Measurements from ENCODE around the gene CAMKMT. TPM values are rescaled to one million over a fixed set of nuclear protein-coding genes. Genes with fewer than 3 reads are reported as not detected.

The CAMKMT gene
- total and polyA plus RNA-seq, 2 donors (not counting 1 experiment from before 2014, with no cell fraction given), result 6.2 to 23.3 TPM

DNA sequence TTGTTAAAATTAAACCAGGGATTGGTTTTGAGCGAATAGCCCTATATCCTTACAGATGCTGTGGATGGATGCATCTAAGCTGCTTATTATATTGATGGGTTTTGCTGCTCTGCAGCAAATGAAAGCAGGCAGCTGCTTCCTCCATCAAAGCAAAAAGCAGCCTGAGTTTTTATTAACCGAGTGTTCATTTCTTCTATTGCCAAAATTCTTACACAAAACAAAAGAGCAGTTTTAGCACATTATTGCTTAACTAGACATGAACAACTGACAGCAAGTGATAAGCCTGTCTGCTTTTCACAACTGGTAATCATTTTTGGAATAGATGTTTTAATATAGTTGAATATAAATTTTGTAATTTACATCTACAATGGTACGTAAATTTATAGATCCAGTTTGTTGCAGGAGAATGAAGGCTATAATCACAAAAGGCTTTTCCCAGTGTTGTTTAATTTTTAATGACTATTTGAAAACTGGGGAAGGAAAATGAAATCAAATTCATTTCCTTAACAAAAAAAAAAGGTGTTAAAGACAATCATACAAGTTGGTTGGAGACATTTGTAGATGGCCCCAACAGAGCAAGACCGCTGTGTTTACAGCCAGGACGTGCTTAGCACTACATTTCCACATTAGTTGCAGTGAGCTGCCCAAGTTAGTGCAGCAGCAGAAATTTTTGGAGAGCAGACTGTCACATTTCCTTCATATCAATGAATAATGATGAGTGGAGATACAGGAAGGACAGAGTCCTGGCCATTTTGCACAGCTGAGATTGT is 326.1 kb downstream of the CAMKMT start:
- Histone ChIP-seq H3K36me3 (replicated peaks in 1 of 2; ENCODE audit: control extremely low read depth in 1 of 2, control insufficient read depth in 1 of 2, extremely low read depth in 1 of 2, insufficient read depth in 2 of 2, low read length in 1 of 2) (no peaks in the 10 kb centered on the region), H3K4me3 (ENCODE audit: control extremely low read depth in 1 of 5, extremely low read depth in 1 of 5, insufficient read depth in 1 of 5, low read depth in 2 of 5, low read length in 4 of 5) (no peak overlapping the region), H3K79me2 (ENCODE audit: control insufficient read depth, insufficient read depth, low read length) (no peaks in the 10 kb centered on the region), H3K4me2 (replicated peaks; ENCODE audit: low read depth, low read length, poor library complexity, severe bottlenecking) (no peak overlapping the region), H3K9ac (ENCODE audit: low read length) (no peak overlapping the region), H3K4me1 (ENCODE audit: control insufficient read depth in 2 of 2, insufficient read depth in 2 of 2, low read length in 2 of 2) (peaks cover 2 to 3% of the 10 kb centered on the region in 2 donors), H4K20me1 (ENCODE audit: control insufficient read depth, insufficient read depth, low read length, poor library complexity, severe bottlenecking) (no peaks in the 10 kb centered on the region), H3K27ac (ENCODE audit: low read length in 2 of 2) (no peak overlapping the region), H3K27me3 (replicated peaks in 1 of 4; ENCODE audit: control extremely low read depth in 1 of 4, control insufficient read depth in 3 of 4, insufficient read depth in 4 of 4, low read length in 3 of 4) (no peaks in the 10 kb centered on the region), H3K9me3 (ENCODE audit: control extremely low read depth in 1 of 3, control insufficient read depth in 2 of 3, insufficient read depth in 1 of 3, low read length in 2 of 3) (no peaks in the 10 kb centered on the region), H2AFZ (ENCODE audit: insufficient read depth, low read depth, low read length, poor library complexity, severe bottlenecking) (no peak overlapping the region)
- intact Hi-C loops (cut with micrococcal nuclease), result no loop called here
- CTCF ChIA-PET, result no interaction called here
- WGBS (ENCODE audit: insufficient coverage), result 93% methylated on average over 2 of the region's 5 CpGs
- DNase-seq, result no peak
- no peaks in the 10 kb centered on the region for H3K27me3 Mint-ChIP-seq
- TF ChIP-seq EZH2 (IDR thresholded peaks at IDR 0.05; ENCODE audit: borderline replicate concordance, insufficient read depth, low read depth, low read length, poor library complexity, severe bottlenecking), result no peak
- TF ChIP-seq, protein P1, sequence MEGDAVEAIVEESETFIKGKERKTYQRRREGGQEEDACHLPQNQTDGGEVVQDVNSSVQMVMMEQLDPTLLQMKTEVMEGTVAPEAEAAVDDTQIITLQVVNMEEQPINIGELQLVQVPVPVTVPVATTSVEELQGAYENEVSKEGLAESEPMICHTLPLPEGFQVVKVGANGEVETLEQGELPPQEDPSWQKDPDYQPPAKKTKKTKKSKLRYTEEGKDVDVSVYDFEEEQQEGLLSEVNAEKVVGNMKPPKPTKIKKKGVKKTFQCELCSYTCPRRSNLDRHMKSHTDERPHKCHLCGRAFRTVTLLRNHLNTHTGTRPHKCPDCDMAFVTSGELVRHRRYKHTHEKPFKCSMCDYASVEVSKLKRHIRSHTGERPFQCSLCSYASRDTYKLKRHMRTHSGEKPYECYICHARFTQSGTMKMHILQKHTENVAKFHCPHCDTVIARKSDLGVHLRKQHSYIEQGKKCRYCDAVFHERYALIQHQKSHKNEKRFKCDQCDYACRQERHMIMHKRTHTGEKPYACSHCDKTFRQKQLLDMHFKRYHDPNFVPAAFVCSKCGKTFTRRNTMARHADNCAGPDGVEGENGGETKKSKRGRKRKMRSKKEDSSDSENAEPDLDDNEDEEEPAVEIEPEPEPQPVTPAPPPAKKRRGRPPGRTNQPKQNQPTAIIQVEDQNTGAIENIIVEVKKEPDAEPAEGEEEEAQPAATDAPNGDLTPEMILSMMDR (IDR thresholded peaks at IDR 0.05), result no peak
- POLR2A ChIA-PET, result no interaction called here
- H3K4me3 Mint-ChIP-seq, result no peak overlapping the region
- no peaks in the 10 kb centered on the region for H3K9me3 Mint-ChIP-seq (ENCODE audit: insufficient read depth)
- H3K4me1 Mint-ChIP-seq, result peaks cover 7% of the 10 kb centered on the region
- H3K27ac Mint-ChIP-seq, result no peak overlapping the region
- ATAC-seq (ENCODE audit: low read depth), result no peak

DNA sequence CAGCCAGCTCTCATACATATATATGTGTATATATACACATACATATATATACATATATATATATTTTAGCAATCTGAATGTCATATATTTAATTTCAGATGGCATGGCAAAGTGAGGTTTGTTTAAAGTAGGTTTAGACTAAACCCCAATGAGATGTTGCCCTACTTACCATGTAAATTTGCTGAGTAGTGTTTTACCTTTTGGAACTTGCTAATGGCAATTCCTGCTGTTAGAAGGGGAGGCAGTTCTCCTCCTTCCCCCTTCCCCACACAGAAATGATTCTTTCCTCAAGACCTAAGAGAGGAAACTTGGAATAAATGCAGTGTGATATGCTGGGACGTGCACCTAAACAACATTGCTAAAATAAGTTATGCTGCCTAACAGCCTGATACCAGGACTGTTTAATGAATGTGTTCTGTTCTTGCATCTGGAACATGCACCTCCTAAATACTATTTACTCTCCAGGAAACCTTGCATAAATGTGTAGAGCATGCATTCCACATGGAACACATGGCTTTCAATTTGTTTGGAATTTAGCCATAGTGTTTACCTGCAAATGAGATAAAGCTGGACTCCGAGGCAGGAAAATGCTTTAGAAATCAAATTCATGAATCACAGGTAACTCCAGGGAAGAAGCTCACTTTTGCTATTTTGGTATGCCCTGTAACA is 326.8 kb downstream of the CAMKMT start:
- ChIA-PET CTCF (no interaction called here), POLR2A (no interaction called here)
- Histone ChIP-seq H3K4me2 (replicated peaks; ENCODE audit: low read depth, low read length, poor library complexity, severe bottlenecking) (no peak overlapping the region), H4K20me1 (ENCODE audit: control insufficient read depth, insufficient read depth, low read length, poor library complexity, severe bottlenecking) (no peaks in the 10 kb centered on the region), H3K4me1 (ENCODE audit: control insufficient read depth in 2 of 2, insufficient read depth in 2 of 2, low read length in 2 of 2) (peaks cover 2 to 3% of the 10 kb centered on the region in 2 donors), H2AFZ (ENCODE audit: insufficient read depth, low read depth, low read length, poor library complexity, severe bottlenecking) (no peak overlapping the region), H3K36me3 (replicated peaks in 1 of 2; ENCODE audit: control extremely low read depth in 1 of 2, control insufficient read depth in 1 of 2, extremely low read depth in 1 of 2, insufficient read depth in 2 of 2, low read length in 1 of 2) (no peaks in the 10 kb centered on the region), H3K27ac (ENCODE audit: low read length in 2 of 2) (no peak overlapping the region), H3K9ac (ENCODE audit: low read length) (no peak overlapping the region), H3K9me3 (ENCODE audit: control extremely low read depth in 1 of 3, control insufficient read depth in 2 of 3, insufficient read depth in 1 of 3, low read length in 2 of 3) (no peaks in the 10 kb centered on the region), H3K27me3 (replicated peaks in 1 of 4; ENCODE audit: control extremely low read depth in 1 of 4, control insufficient read depth in 3 of 4, insufficient read depth in 4 of 4, low read length in 3 of 4) (no peaks in the 10 kb centered on the region), H3K79me2 (ENCODE audit: control insufficient read depth, insufficient read depth, low read length) (no peaks in the 10 kb centered on the region), H3K4me3 (ENCODE audit: control extremely low read depth in 1 of 5, extremely low read depth in 1 of 5, insufficient read depth in 1 of 5, low read depth in 2 of 5, low read length in 4 of 5) (no peak overlapping the region)
- Mint-ChIP-seq H3K9me3 (ENCODE audit: insufficient read depth) (no peaks in the 10 kb centered on the region), H3K27me3 (no peaks in the 10 kb centered on the region), H3K27ac (no peak overlapping the region), H3K4me1 (peaks cover 7% of the 10 kb centered on the region), H3K4me3 (no peak overlapping the region)
- TF ChIP-seq EZH2 (IDR thresholded peaks at IDR 0.05; ENCODE audit: borderline replicate concordance, insufficient read depth, low read depth, low read length, poor library complexity, severe bottlenecking), result no peak
- TF ChIP-seq, protein P1 (IDR thresholded peaks at IDR 0.05), result no peak
- ATAC-seq (ENCODE audit: low read depth), result no peak
- intact Hi-C loops (cut with micrococcal nuclease), result no loop called here
- no peak for DNase-seq
- no CpG with 5 or more reads among the region's 2 CpGs for WGBS (ENCODE audit: insufficient coverage)

Data from B cell (primary cell).